ENCODE results near the gene MUS81.

DNA sequence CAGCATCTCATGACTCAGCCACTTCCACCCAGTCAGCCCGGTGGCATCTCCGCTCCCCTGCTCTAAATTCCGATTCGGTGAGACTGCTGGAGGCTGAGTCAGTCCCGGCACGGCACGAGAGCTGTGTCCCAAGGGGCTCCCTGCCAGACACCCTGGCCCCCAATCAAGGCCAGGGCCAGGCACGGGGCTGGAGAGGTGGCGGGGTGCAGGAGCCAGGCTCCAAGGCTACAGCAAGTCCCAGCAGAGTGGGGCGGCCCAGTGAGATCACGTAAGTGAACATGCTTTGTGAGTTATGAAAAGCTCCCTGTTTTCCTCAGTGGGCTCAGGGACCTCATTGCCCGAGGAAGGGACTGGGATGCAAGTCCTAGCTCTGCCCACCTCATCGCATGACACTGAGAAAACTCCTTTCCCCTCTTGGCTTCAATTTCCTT is 55.6 kb downstream of the MUS81 start:
- TF ChIP-seq, protein P1, sequence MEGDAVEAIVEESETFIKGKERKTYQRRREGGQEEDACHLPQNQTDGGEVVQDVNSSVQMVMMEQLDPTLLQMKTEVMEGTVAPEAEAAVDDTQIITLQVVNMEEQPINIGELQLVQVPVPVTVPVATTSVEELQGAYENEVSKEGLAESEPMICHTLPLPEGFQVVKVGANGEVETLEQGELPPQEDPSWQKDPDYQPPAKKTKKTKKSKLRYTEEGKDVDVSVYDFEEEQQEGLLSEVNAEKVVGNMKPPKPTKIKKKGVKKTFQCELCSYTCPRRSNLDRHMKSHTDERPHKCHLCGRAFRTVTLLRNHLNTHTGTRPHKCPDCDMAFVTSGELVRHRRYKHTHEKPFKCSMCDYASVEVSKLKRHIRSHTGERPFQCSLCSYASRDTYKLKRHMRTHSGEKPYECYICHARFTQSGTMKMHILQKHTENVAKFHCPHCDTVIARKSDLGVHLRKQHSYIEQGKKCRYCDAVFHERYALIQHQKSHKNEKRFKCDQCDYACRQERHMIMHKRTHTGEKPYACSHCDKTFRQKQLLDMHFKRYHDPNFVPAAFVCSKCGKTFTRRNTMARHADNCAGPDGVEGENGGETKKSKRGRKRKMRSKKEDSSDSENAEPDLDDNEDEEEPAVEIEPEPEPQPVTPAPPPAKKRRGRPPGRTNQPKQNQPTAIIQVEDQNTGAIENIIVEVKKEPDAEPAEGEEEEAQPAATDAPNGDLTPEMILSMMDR (IDR thresholded peaks at IDR 0.05; ENCODE audit: low read depth, low read length): no peak
- no peak for TF ChIP-seq POLR2A (IDR thresholded peaks at IDR 0.05; ENCODE audit: extremely low read depth, insufficient read length)

Measured in NB4 (cell line).